Endothelial cell of umbilical vein (primary cell): ENCODE measurements around the gene IL22. TPM values are rescaled to one million over a fixed set of nuclear protein-coding genes. Genes with fewer than 3 reads are reported as not detected.

ENCODE experiments used
- BruUV-seq: library from RNA; stranded (reverse); fragments of 400-500 nt; replicated peaks from 2 replicates; lab custom pipeline; 2021; lab: Mats Ljungman, UMichigan
- CTCF ChIA-PET: fragments of 300-600, 350-600 bp; sonication (Branson Sonifier 250); formaldehyde crosslinking; loops from one replicate; lab custom pipeline; 2021; ENCODE audit warnings: antibody characterized with exemption, inconsistent platforms; lab: Charles Lee
- POLR2A ChIA-PET: fragments of 300-600, 350-600 bp; sonication (Branson Sonifier 250); formaldehyde crosslinking; loops from one replicate; lab custom pipeline; 2021; ENCODE audit warnings: antibody characterized with exemption, inconsistent platforms; lab: Charles Lee
- DNase-seq: peaks from one replicate; pipeline ENCODE4 v3.0.0-alpha.2; 2011; ENCODE audit warnings: low read depth, low spot score
- FAIRE-seq: peaks from 2 replicates; lab custom pipeline; 2011; peaks lifted over from hg19 to GRCh38; lab: Jason Lieb, UNC
- H2AFZ ChIP-seq: 2 replicates; pipeline ENCODE4 v1.6.0; 2012; ENCODE audit warnings: low read depth, low read length, control low read depth, inconsistent platforms
- H3K27ac ChIP-seq: 2 replicates; pipeline ENCODE4 v1.5.1; 2011; ENCODE audit warnings: low read depth, mild to moderate bottlenecking, control low read depth, low read length, moderate library complexity; ENCODE audit not compliant: insufficient read depth
- H3K27me3 ChIP-seq, 2 experiments: 2 replicates each; pipeline versions ENCODE4 v1.6.0 to v1.6.1; 2011; ENCODE audit warnings: low read length in 2 of 2, mixed read lengths in 1 of 2; ENCODE audit not compliant: control insufficient read depth in 2 of 2, insufficient read depth in 2 of 2
- H3K36me3 ChIP-seq, 2 experiments: 2 replicates in 1 of 2; 3 replicates in 1 of 2; pipeline ENCODE4 v1.5.1; 2011; ENCODE audit warnings: low read length in 2 of 2, mild to moderate bottlenecking in 1 of 2, moderate library complexity in 1 of 2; ENCODE audit not compliant: control insufficient read depth in 2 of 2, insufficient read depth in 2 of 2; ENCODE audit errors: extremely low read depth in 1 of 2
- H3K4me1 ChIP-seq: 3 replicates; pipeline ENCODE4 v1.5.1; 2011; ENCODE audit warnings: mild to moderate bottlenecking, low read length; ENCODE audit not compliant: control insufficient read depth, insufficient read depth; ENCODE audit errors: extremely low read depth
- H3K4me2 ChIP-seq: 2 replicates; pipeline ENCODE4 v1.6.1; 2011; ENCODE audit warnings: low read length, control low read depth, mixed read lengths; ENCODE audit not compliant: insufficient read depth
- H3K4me3 ChIP-seq, 3 experiments: fragments of 200-600 bp in 1 of 3; sonication (generic), shearing (Covaris generic) in 1 of 3; replicated peaks in 1 of 3; 2 replicates each; pipeline ENCODE4 v1.5.1; 2011 to 2016; ENCODE audit warnings: control low read depth in 3 of 3, low read length in 3 of 3, mild to moderate bottlenecking in 2 of 3, inconsistent platforms in 1 of 3, low read depth in 1 of 3, moderate library complexity in 1 of 3; ENCODE audit not compliant: insufficient read depth in 1 of 3
- H3K79me2 ChIP-seq: 2 replicates; pipeline ENCODE4 v1.6.0; 2012; ENCODE audit warnings: low read length, inconsistent platforms; ENCODE audit not compliant: control insufficient read depth, insufficient read depth
- H3K9ac ChIP-seq: replicated peaks from 2 replicates; pipeline ENCODE3; 2011; ENCODE audit warnings: low read length, control low read depth; ENCODE audit not compliant: insufficient read depth; ENCODE audit errors: extremely low read depth
- H3K9me1 ChIP-seq: replicated peaks from 3 replicates; pipeline ENCODE4 v1.6.0; 2011; ENCODE audit warnings: mild to moderate bottlenecking, low read length; ENCODE audit not compliant: control insufficient read depth, insufficient read depth; ENCODE audit errors: extremely low read depth
- H3K9me3 ChIP-seq: replicated peaks from 2 replicates; pipeline ENCODE4 v1.5.1; 2012; ENCODE audit warnings: low read length, inconsistent platforms; ENCODE audit not compliant: control insufficient read depth, insufficient read depth
- H4K20me1 ChIP-seq: replicated peaks from 2 replicates; pipeline ENCODE3; 2011; ENCODE audit warnings: mild to moderate bottlenecking, low read length; ENCODE audit not compliant: control insufficient read depth, insufficient read depth; ENCODE audit errors: extremely low read depth
- EZH2 ChIP-seq: IDR thresholded peaks from 2 replicates; pipeline ENCODE4 v1.6.1; 2012; ENCODE audit warnings: borderline replicate concordance, low read depth, mild to moderate bottlenecking, moderate library complexity, low read length, inconsistent platforms; ENCODE audit not compliant: severe bottlenecking
- FOS ChIP-seq: IDR thresholded peaks from 2 replicates; pipeline ENCODE4 v1.6.1; 2011; ENCODE audit warnings: mild to moderate bottlenecking, low read length, moderate library complexity, borderline replicate concordance; ENCODE audit not compliant: insufficient read depth
- GATA2 ChIP-seq: IDR thresholded peaks from 2 replicates; pipeline ENCODE4 v1.7.0; 2011; ENCODE audit warnings: low read depth, mild to moderate bottlenecking, moderate library complexity, mixed read lengths, low read length; ENCODE audit not compliant: insufficient read length, insufficient read depth
- JUN ChIP-seq: IDR thresholded peaks from 2 replicates; pipeline ENCODE4 v1.6.1; 2011; ENCODE audit warnings: borderline replicate concordance, low read depth; ENCODE audit not compliant: insufficient read length, insufficient read depth
- MAX ChIP-seq: IDR thresholded peaks from 2 replicates; pipeline ENCODE4 v1.6.1; 2011; ENCODE audit not compliant: insufficient read depth, insufficient read length
- POLR2A ChIP-seq: IDR thresholded peaks from 2 replicates; pipeline ENCODE4 v1.6.1; 2012; ENCODE audit warnings: low read depth, mild to moderate bottlenecking, control low read depth, low read length
- POLR2AphosphoS5 ChIP-seq: IDR thresholded peaks from 2 replicates; pipeline ENCODE4 v1.6.1; 2012; ENCODE audit warnings: low read depth, mild to moderate bottlenecking, control low read depth, low read length, moderate library complexity; ENCODE audit not compliant: insufficient read depth
- dilution Hi-C: fragments of 300-500 bp; cut with MboI; formaldehyde crosslinking; loops from one replicate; pipeline ENCODE4 v1.15.0; 2019; ENCODE audit warnings: low sequenced_read_pairs; ENCODE audit not compliant: extremely low pct_ligation_motif_present
- intact Hi-C: fragments of 100-400 bp; cut with micrococcal nuclease; formaldehyde crosslinking; loops from one replicate; pipeline ENCODE4 v1.10.0; 2022
- polyA plus RNA-seq, 4 experiments: library from polyadenylated mRNA; depleted of rRNA in 3 of 4; stranded (reverse) in 3 of 4; unstranded in 1 of 4; fragments of >200 nt; gene quantifications; 2 replicates each; pipeline versions ENCODE4 v1.2.1 to v1.2.3, GENCODE V29; 2011 to 2012; ENCODE audit warnings: missing spikeins in 1 of 4
- total RNA-seq: library from RNA; stranded (reverse); gene quantifications from 2 replicates; pipeline ENCODE4 v1.2.3, GENCODE V29; 2021
- TF ChIP-seq, protein P1 (sequence below), 2 donors: IDR thresholded peaks; 1 replicate in 1 of 2; 2 replicates in 1 of 2; pipeline ENCODE4 v1.5.1; 2011; ENCODE audit warnings: low read length in 2 of 2, mild to moderate bottlenecking in 2 of 2, moderate library complexity in 2 of 2, control low read depth in 1 of 2, inconsistent platforms in 1 of 2, low read depth in 1 of 2; ENCODE audit not compliant: insufficient read depth in 1 of 2; ENCODE audit errors: extremely low read depth in 1 of 2

The IL22 gene
- total and polyA plus RNA-seq, 2 donors (not counting 3 experiments of a cell fraction or from before 2014, with no cell fraction given) = not detected

GRCh38 chr12:68292151-68292943, 38.9 kb upstream of the IL22 start:
- TF ChIP-seq POLR2A (no peak), MAX (no peak), POLR2AphosphoS5 (no peak), GATA2 (no peak), FOS (no peak), EZH2 (no peak), JUN (no peak)
- TF ChIP-seq, protein P1, sequence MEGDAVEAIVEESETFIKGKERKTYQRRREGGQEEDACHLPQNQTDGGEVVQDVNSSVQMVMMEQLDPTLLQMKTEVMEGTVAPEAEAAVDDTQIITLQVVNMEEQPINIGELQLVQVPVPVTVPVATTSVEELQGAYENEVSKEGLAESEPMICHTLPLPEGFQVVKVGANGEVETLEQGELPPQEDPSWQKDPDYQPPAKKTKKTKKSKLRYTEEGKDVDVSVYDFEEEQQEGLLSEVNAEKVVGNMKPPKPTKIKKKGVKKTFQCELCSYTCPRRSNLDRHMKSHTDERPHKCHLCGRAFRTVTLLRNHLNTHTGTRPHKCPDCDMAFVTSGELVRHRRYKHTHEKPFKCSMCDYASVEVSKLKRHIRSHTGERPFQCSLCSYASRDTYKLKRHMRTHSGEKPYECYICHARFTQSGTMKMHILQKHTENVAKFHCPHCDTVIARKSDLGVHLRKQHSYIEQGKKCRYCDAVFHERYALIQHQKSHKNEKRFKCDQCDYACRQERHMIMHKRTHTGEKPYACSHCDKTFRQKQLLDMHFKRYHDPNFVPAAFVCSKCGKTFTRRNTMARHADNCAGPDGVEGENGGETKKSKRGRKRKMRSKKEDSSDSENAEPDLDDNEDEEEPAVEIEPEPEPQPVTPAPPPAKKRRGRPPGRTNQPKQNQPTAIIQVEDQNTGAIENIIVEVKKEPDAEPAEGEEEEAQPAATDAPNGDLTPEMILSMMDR (IDR thresholded peaks at IDR 0.05; ENCODE audit: extremely low read depth in 1 of 2, insufficient read depth in 1 of 2, low read depth in 1 of 2, low read length in 2 of 2) = no peak
- Histone ChIP-seq H3K36me3 (no peaks in the 10 kb centered on the region), H3K27ac (no peak overlapping the region), H3K4me1 (no peaks in the 10 kb centered on the region), H3K4me2 (no peak overlapping the region), H4K20me1 (no peaks in the 10 kb centered on the region), H2AFZ (no peak overlapping the region), H3K9ac (no peak overlapping the region), H3K9me1 (no peaks in the 10 kb centered on the region), H3K4me3 (no peak overlapping the region), H3K9me3 (no peaks in the 10 kb centered on the region), H3K27me3 (no peaks in the 10 kb centered on the region), H3K79me2 (no peaks in the 10 kb centered on the region)
- FAIRE-seq (no peak), DNase-seq (no peak)
- CTCF ChIA-PET = interaction anchor here (0.8 to 1.5 kb wide), 4 partner anchors 10 to 69 kb away, joined by 3 to 4 read pairs (median 4); no protein-coding TSS in a partner anchor
- no TSS peak for BruUV-seq
- dilution Hi-C loops = no loop called here
- intact Hi-C loops = no loop called here
- POLR2A ChIA-PET = no interaction called here
